ENCODE results near the gene STIP1. TPM values are rescaled to one million over a fixed set of nuclear protein-coding genes. Genes with fewer than 3 reads are reported as not detected.

STIP1 gene
- total and polyA plus RNA-seq, 9 of the 15 experiments (the other 6 are each of a cell fraction or from before 2014, with no cell fraction given), result 58.1 to 465 (median 346) TPM

GRCh38 chr11:64244107-64244506 is 58.1 kb downstream of the STIP1 start:
- DNase-seq (ENCODE audit: extremely low read depth in 1 of 4, low spot score in 3 of 4) (peak in 1 of 4 experiments; percentile 36), ATAC-seq (no peak), FAIRE-seq (no peak)
- intact Hi-C loops (cut with micrococcal nuclease) (loop anchor here (10.0 kb wide), 1 partner anchor 61 kb away; the partner anchor contains the start of genes CATSPERZ and ESRRA), in situ Hi-C loops (cut with MboI) (no loop called here)
- BruUV-seq (replicated peaks), result no TSS peak
- peaks cover 60% of the 10 kb centered on the region for H3K79me2 ChIP-seq (ENCODE audit: control insufficient read depth, insufficient read depth, low read length)
- ChIA-PET POLR2A (interaction anchor here (0.7 to 7.8 kb wide), 8 partner anchors 8 to 142 kb away, joined by 3 to 58 read pairs (median 4); partner anchors contain the start of genes NUDT22, PLCB3, STIP1 and TRPT1), CTCF (ENCODE audit: low intra/inter-chr PET ratio) (no interaction called here)
- no peak overlapping the region for H3K4me3 ChIP-seq
- H3K4me2 ChIP-seq (ENCODE audit: insufficient read depth, low read length), result peak overlapping the region; percentile 92; the same call in 1 of the 2 replicates
- no peaks in the 10 kb centered on the region for H3K27me3 ChIP-seq (ENCODE audit: control insufficient read depth in 2 of 2, insufficient read depth in 2 of 2, low read length in 2 of 2)
- H3K9ac ChIP-seq (ENCODE audit: insufficient read depth in 1 of 2, low read depth in 2 of 2, low read length in 2 of 2), result peak overlapping the region; percentile 31 to 91; a peak in 3 of 4 replicates
- no peak overlapping the region for H2AFZ ChIP-seq (ENCODE audit: low read depth, low read length)
- H3K9me3 ChIP-seq (replicated peaks; ENCODE audit: control insufficient read depth, insufficient read depth, low read depth, low read length), result no peaks in the 10 kb centered on the region
- WGBS (ENCODE audit: insufficient coverage, low coverage, missing lambda C conversion rate), result 57% methylated on average over 5 of the region's 5 CpGs
- no peaks in the 10 kb centered on the region for H3K9me1 ChIP-seq (ENCODE audit: control insufficient read depth, insufficient read depth, low read length)
- TF ChIP-seq ZNF274 (IDR thresholded peaks at IDR 0.05; ENCODE audit: borderline replicate concordance, low read depth, low read length), result no peak
- peak; percentile 29; the same call in 1 of the 2 replicates for TF ChIP-seq SUPT5H (IDR thresholded peaks at IDR 0.05)
- peak; percentile 16 for TF ChIP-seq POLR2B (IDR thresholded peaks at IDR 0.05; ENCODE audit: low read depth, partially characterized antibody)
- peak; percentile 62 for TF ChIP-seq POLR2A (conservative IDR thresholded peaks at IDR 0.05)
- TF ChIP-seq TFE3 (CRISPR knock-in tag; IDR thresholded peaks at IDR 0.05), result no peak
- 0 out of 2 replicates have a peak, but pooled peaks cover 3% of the 10 kb centered on the region for H4K20me1 ChIP-seq (replicated peaks; ENCODE audit: control insufficient read depth, insufficient read depth, low read length)
- peaks cover 49% of the 10 kb centered on the region for H3K36me3 ChIP-seq (ENCODE audit: control insufficient read depth, insufficient read depth, low read length)
- peak overlapping the region; percentile 62; the same call in 2 of the 3 replicates for H3K27ac ChIP-seq (ENCODE audit: extremely low read depth, low read depth, low read length)
- H3K4me1 ChIP-seq (replicated peaks in 1 of 2; ENCODE audit: control insufficient read depth in 2 of 2, insufficient read depth in 2 of 2, low read length in 2 of 2), result peaks cover 42 to 86% of the 10 kb centered on the region in 2 experiments
